Spinal cord (tissue), 10 donors: Measurements from ENCODE around the gene VSTM4. TPM values are rescaled to one million over a fixed set of nuclear protein-coding genes. Genes with fewer than 3 reads are reported as not detected.

ENCODE experiments used
- DNase-seq, 6 donors: peaks; one replicate each; pipeline versions ENCODE4 v3.0.0 to v3.0.0-alpha.2; 2013 to 2015; ENCODE audit warnings: low spot score in 6 of 6, low read depth in 4 of 6
- H3K27ac ChIP-seq: one replicate; pipeline ENCODE4 v1.5.1; 2013; ENCODE audit warnings: low read depth, low read length, control low read depth
- H3K27me3 ChIP-seq: one replicate; pipeline ENCODE4 v1.6.1; 2013; ENCODE audit warnings: low read length; ENCODE audit not compliant: control insufficient read depth, insufficient read depth
- H3K36me3 ChIP-seq: one replicate; pipeline ENCODE4 v1.6.1; 2013; ENCODE audit warnings: low read length; ENCODE audit not compliant: control insufficient read depth, insufficient read depth
- H3K4me1 ChIP-seq: one replicate; pipeline ENCODE4 v1.6.1; 2013; ENCODE audit warnings: low read length; ENCODE audit not compliant: control insufficient read depth, insufficient read depth
- H3K4me3 ChIP-seq: one replicate; pipeline ENCODE4 v1.5.1; 2013; ENCODE audit warnings: low read depth, low read length, control low read depth
- H3K9me3 ChIP-seq: one replicate; pipeline ENCODE4 v1.6.1; 2013; ENCODE audit warnings: low read length; ENCODE audit not compliant: control insufficient read depth, insufficient read depth
- WGBS: methylation state at CpG from one replicate; pipeline ENCODE4 v1.1.5; 2013; ENCODE audit warnings: missing lambda C conversion rate; ENCODE audit not compliant: insufficient coverage; 5-methylcytosine and 5-hydroxymethylcytosine counted together
- polyA plus RNA-seq, 2 donors: library from polyadenylated mRNA; unstranded; fragments of 120-200 nt; gene quantifications; one replicate each; pipeline ENCODE4 v1.2.1, GENCODE V29; 2013; ENCODE audit not compliant: insufficient read length in 2 of 2
- total RNA-seq, 2 donors: library from RNA; depleted of rRNA in 1 of 2; stranded (reverse); fragments of 120-200 nt in 1 of 2; fragments of >200 nt in 1 of 2; gene quantifications; one replicate each; pipeline versions ENCODE4 v1.2.3 to v1.2.4, GENCODE V29; 2013 to 2014
- donor health status: healthy.

The VSTM4 gene
- total and polyA plus RNA-seq, 4 donors = 16.7 to 40.5 (median 24.6) TPM

GRCh38 chr10:49104323-49104722 is 11.0 kb downstream of the VSTM4 start:
- H3K4me1 ChIP-seq = peaks cover 30% of the 10 kb centered on the region
- H3K36me3 ChIP-seq = peaks cover 31% of the 10 kb centered on the region
- H3K9me3 ChIP-seq = no peaks in the 10 kb centered on the region
- H3K4me3 ChIP-seq = no peak overlapping the region
- WGBS = 92% methylated on average over 5 of the region's 5 CpGs
- no peak overlapping the region for H3K27ac ChIP-seq
- DNase-seq = no peak
- no peaks in the 10 kb centered on the region for H3K27me3 ChIP-seq

- H3K36me3 ChIP-seq = peaks cover 29% of the 10 kb centered on the region
- WGBS = no CpG with 5 or more reads among the region's 4 CpGs
- no peaks in the 10 kb centered on the region for H3K9me3 ChIP-seq
- no peak overlapping the region for H3K27ac ChIP-seq
- peaks cover 25% of the 10 kb centered on the region for H3K4me1 ChIP-seq
- no peaks in the 10 kb centered on the region for H3K27me3 ChIP-seq
- H3K4me3 ChIP-seq = no peak overlapping the region
- DNase-seq = no peak
These were observed 11.6 kb downstream of the VSTM4 start for GRCh38 chr10:49103761-49104160.

GRCh38 chr10:49099046-49099445 is 16.3 kb downstream of the VSTM4 start:
- Histone ChIP-seq H3K27ac (no peak overlapping the region), H3K27me3 (no peaks in the 10 kb centered on the region), H3K9me3 (no peaks in the 10 kb centered on the region), H3K36me3 (peaks cover under 1% of the 10 kb centered on the region), H3K4me1 (peaks cover 29% of the 10 kb centered on the region), H3K4me3 (no peak overlapping the region)
- 41% methylated on average over 6 of the region's 8 CpGs for WGBS
- peak in 1 of 6 donors; percentile 85 for DNase-seq

GRCh38 chr10:49096890-49097445 is 18.4 kb downstream of the VSTM4 start:
- 94% methylated on average over 8 of the region's 8 CpGs for WGBS

GRCh38 chr10:49094646-49095045 is 20.7 kb downstream of the VSTM4 start:
- no peaks in the 10 kb centered on the region for H3K9me3 ChIP-seq
- no peak for DNase-seq
- H3K4me1 ChIP-seq = peaks cover 33% of the 10 kb centered on the region
- no peak overlapping the region for H3K4me3 ChIP-seq
- H3K36me3 ChIP-seq = peaks cover 7% of the 10 kb centered on the region
- 53% methylated on average over 2 of the region's 4 CpGs for WGBS
- peak overlapping the region; percentile 49 for H3K27ac ChIP-seq
- no peaks in the 10 kb centered on the region for H3K27me3 ChIP-seq

More at GRCh38 chr10:49096890-49097445, 18.4 kb downstream of the VSTM4 start:
- no peaks in the 10 kb centered on the region for H3K9me3 ChIP-seq
- H3K27me3 ChIP-seq = no peaks in the 10 kb centered on the region
- no peak for DNase-seq
- H3K36me3 ChIP-seq = peaks cover 4% of the 10 kb centered on the region
- H3K4me1 ChIP-seq = peaks cover 33% of the 10 kb centered on the region
- no peak overlapping the region for H3K4me3 ChIP-seq
- no peak overlapping the region for H3K27ac ChIP-seq

- WGBS = 82% methylated on average over 6 of the region's 10 CpGs
- DNase-seq = no peak
- peaks cover 7% of the 10 kb centered on the region for H3K36me3 ChIP-seq
- no peak overlapping the region for H3K4me3 ChIP-seq
- H3K27me3 ChIP-seq = no peaks in the 10 kb centered on the region
- no peaks in the 10 kb centered on the region for H3K9me3 ChIP-seq
- peak overlapping the region; percentile 9 for H3K27ac ChIP-seq
- peaks cover 33% of the 10 kb centered on the region for H3K4me1 ChIP-seq
These were observed 21.4 kb downstream of the VSTM4 start for GRCh38 chr10:49093922-49094321.

GRCh38 chr10:49092477-49092876 is 22.8 kb downstream of the VSTM4 start:
- Histone ChIP-seq H3K36me3 (peaks cover 7% of the 10 kb centered on the region), H3K9me3 (no peaks in the 10 kb centered on the region), H3K27ac (no peak overlapping the region), H3K4me1 (peaks cover 31% of the 10 kb centered on the region), H3K27me3 (no peaks in the 10 kb centered on the region), H3K4me3 (no peak overlapping the region)
- WGBS = 96% methylated on average over 11 of the region's 11 CpGs
- no peak for DNase-seq

- peaks cover 24% of the 10 kb centered on the region for H3K4me1 ChIP-seq
- peaks cover 6% of the 10 kb centered on the region for H3K9me3 ChIP-seq
- no peak overlapping the region for H3K4me3 ChIP-seq
- peaks cover 7% of the 10 kb centered on the region for H3K36me3 ChIP-seq
- no peaks in the 10 kb centered on the region for H3K27me3 ChIP-seq
- no peak overlapping the region for H3K27ac ChIP-seq
- DNase-seq = no peak
- WGBS = 88% methylated on average over 13 of the region's 13 CpGs
These were observed 23.7 kb downstream of the VSTM4 start for GRCh38 chr10:49091450-49092210.

GRCh38 chr10:49090696-49091380 is 24.5 kb downstream of the VSTM4 start:
- H3K27ac ChIP-seq = no peak overlapping the region
- H3K4me3 ChIP-seq = no peak overlapping the region
- no peaks in the 10 kb centered on the region for H3K27me3 ChIP-seq
- H3K36me3 ChIP-seq = peaks cover 7% of the 10 kb centered on the region
- H3K9me3 ChIP-seq = peaks cover 6% of the 10 kb centered on the region
- H3K4me1 ChIP-seq = peaks cover 22% of the 10 kb centered on the region
- 89% methylated on average over 4 of the region's 6 CpGs for WGBS
- no peak for DNase-seq
